Measurements from ENCODE around the gene POFUT2.

The POFUT2 gene

DNA sequence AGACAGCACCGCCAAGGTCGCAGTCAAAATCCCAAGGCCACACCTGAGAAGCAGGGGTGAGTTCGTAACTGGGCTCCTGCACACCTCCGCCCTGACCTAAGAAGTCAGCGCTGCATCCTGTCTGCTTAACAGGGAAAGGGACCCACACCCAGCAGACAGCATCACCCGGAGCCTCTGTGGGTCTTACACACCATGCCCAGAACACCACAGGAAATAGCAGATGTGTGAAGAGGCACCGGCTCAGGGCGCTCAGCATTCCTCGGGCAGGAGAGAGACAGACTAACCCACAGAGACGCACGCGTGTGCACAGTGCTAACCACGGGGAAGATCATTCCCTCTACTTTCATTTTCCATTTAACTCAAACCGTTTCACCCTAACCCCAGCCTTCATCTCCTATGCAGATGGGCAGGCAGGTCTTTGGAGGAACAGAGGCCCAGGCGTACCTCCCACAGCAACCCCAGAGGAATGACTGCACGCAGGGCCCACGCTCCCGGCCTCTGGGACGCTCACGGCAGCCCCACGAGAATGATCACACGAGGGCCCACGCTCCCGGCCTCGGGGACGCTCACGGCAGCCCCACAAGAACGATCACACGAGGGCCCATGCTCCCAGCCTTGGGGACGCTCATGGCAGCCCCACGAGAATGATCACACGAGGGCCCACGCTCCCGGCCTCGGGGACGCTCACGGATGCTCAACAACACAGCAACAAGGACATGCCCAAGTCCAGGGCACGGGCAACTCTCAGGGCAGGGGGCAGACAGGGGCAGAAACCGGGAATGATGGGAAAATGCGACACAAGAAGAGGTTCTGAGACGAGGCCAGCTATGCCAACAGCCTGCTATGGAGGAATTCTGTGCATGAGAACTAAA, 20.9 kb downstream of the POFUT2 start:
- H3K4me3 ChIP-seq (ENCODE audit: insufficient read depth, low read depth, low read length) = no peak overlapping the region
- H3K36me3 ChIP-seq (ENCODE audit: control insufficient read depth, insufficient read depth, low read length) = peaks cover 61% of the 10 kb centered on the region
- H3K27ac ChIP-seq (ENCODE audit: insufficient read depth, low read depth, low read length, poor library complexity, severe bottlenecking) = no peak overlapping the region
- H3K4me1 ChIP-seq (ENCODE audit: control insufficient read depth, insufficient read depth, low read length) = no peaks in the 10 kb centered on the region
- 94 to 95% methylated on average over 41 of the region's 41 CpGs for WGBS, 2 experiments
- H3K27me3 ChIP-seq (ENCODE audit: control insufficient read depth, insufficient read depth, low read length, poor library complexity, severe bottlenecking) = no peaks in the 10 kb centered on the region
- no peaks in the 10 kb centered on the region for H3K9me3 ChIP-seq (ENCODE audit: control insufficient read depth, low read length)

- H3K27ac ChIP-seq (ENCODE audit: insufficient read depth, low read depth, low read length, poor library complexity, severe bottlenecking) = no peak overlapping the region
- no peaks in the 10 kb centered on the region for H3K4me1 ChIP-seq (ENCODE audit: control insufficient read depth, insufficient read depth, low read length)
- H3K9me3 ChIP-seq (ENCODE audit: control insufficient read depth, low read length) = no peaks in the 10 kb centered on the region
- H3K27me3 ChIP-seq (ENCODE audit: control insufficient read depth, insufficient read depth, low read length, poor library complexity, severe bottlenecking) = no peaks in the 10 kb centered on the region
- no peak overlapping the region for H3K4me3 ChIP-seq (ENCODE audit: insufficient read depth, low read depth, low read length)
- WGBS, 2 experiments = 96 to 97% methylated on average over 36 of the region's 36 CpGs
- peaks cover 53% of the 10 kb centered on the region for H3K36me3 ChIP-seq (ENCODE audit: control insufficient read depth, insufficient read depth, low read length)
These were observed 21.8 kb downstream of the POFUT2 start for GRCh38 chr21:45265721-45266517.

GRCh38 chr21:45264912-45265515, 22.7 kb downstream of the POFUT2 start:
- 96 to 97% methylated on average over 34 of the region's 34 CpGs for WGBS, 2 experiments
- H3K27ac ChIP-seq (ENCODE audit: insufficient read depth, low read depth, low read length, poor library complexity, severe bottlenecking) = no peak overlapping the region
- no peaks in the 10 kb centered on the region for H3K4me1 ChIP-seq (ENCODE audit: control insufficient read depth, insufficient read depth, low read length)
- H3K36me3 ChIP-seq (ENCODE audit: control insufficient read depth, insufficient read depth, low read length) = peaks cover 44% of the 10 kb centered on the region
- H3K4me3 ChIP-seq (ENCODE audit: insufficient read depth, low read depth, low read length) = no peak overlapping the region
- H3K27me3 ChIP-seq (ENCODE audit: control insufficient read depth, insufficient read depth, low read length, poor library complexity, severe bottlenecking) = no peaks in the 10 kb centered on the region
- no peaks in the 10 kb centered on the region for H3K9me3 ChIP-seq (ENCODE audit: control insufficient read depth, low read length)

- 95 to 96% methylated on average over 23 of the region's 23 CpGs for WGBS, 2 experiments
- no peaks in the 10 kb centered on the region for H3K27me3 ChIP-seq (ENCODE audit: control insufficient read depth, insufficient read depth, low read length, poor library complexity, severe bottlenecking)
- no peak overlapping the region for H3K27ac ChIP-seq (ENCODE audit: insufficient read depth, low read depth, low read length, poor library complexity, severe bottlenecking)
- H3K4me3 ChIP-seq (ENCODE audit: insufficient read depth, low read depth, low read length) = no peak overlapping the region
- peaks cover 39% of the 10 kb centered on the region for H3K36me3 ChIP-seq (ENCODE audit: control insufficient read depth, insufficient read depth, low read length)
- H3K4me1 ChIP-seq (ENCODE audit: control insufficient read depth, insufficient read depth, low read length) = no peaks in the 10 kb centered on the region
- H3K9me3 ChIP-seq (ENCODE audit: control insufficient read depth, low read length) = no peaks in the 10 kb centered on the region
These were observed 23.4 kb downstream of the POFUT2 start for GRCh38 chr21:45264146-45264911.

DNA sequence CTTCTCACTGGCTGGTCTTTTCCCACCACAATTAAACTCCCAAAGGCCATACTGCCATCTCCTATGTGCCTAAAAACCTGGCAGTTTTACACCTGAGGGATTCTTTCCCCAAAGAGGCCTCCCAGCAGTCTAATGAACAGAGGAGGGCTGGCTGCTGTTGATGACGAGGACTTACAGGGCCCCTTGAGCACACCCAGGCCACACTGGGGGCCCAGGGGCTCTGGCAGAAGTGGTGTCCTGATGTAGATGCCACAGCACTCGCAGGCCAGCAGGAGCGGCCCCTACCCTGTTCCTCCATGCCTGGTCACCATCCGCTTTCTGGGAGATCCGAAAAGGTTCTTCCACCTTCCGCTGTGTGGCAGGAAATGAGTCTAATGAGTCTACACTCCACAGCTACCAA, 24.2 kb downstream of the POFUT2 start:
- peaks cover 39% of the 10 kb centered on the region for H3K36me3 ChIP-seq (ENCODE audit: control insufficient read depth, insufficient read depth, low read length)
- H3K4me3 ChIP-seq (ENCODE audit: insufficient read depth, low read depth, low read length) = no peak overlapping the region
- no peaks in the 10 kb centered on the region for H3K9me3 ChIP-seq (ENCODE audit: control insufficient read depth, low read length)
- WGBS, 2 experiments = 87 to 92% methylated on average over 6 of the region's 6 CpGs
- H3K27ac ChIP-seq (ENCODE audit: insufficient read depth, low read depth, low read length, poor library complexity, severe bottlenecking) = no peak overlapping the region
- H3K4me1 ChIP-seq (ENCODE audit: control insufficient read depth, insufficient read depth, low read length) = no peaks in the 10 kb centered on the region
- no peaks in the 10 kb centered on the region for H3K27me3 ChIP-seq (ENCODE audit: control insufficient read depth, insufficient read depth, low read length, poor library complexity, severe bottlenecking)

GRCh38 chr21:45262616-45263015, 25.1 kb downstream of the POFUT2 start:
- Histone ChIP-seq H3K9me3 (ENCODE audit: control insufficient read depth, low read length) (no peaks in the 10 kb centered on the region), H3K4me1 (ENCODE audit: control insufficient read depth, insufficient read depth, low read length) (peaks cover 5% of the 10 kb centered on the region), H3K27me3 (ENCODE audit: control insufficient read depth, insufficient read depth, low read length, poor library complexity, severe bottlenecking) (no peaks in the 10 kb centered on the region), H3K36me3 (ENCODE audit: control insufficient read depth, insufficient read depth, low read length) (peaks cover 36% of the 10 kb centered on the region), H3K27ac (ENCODE audit: insufficient read depth, low read depth, low read length, poor library complexity, severe bottlenecking) (no peak overlapping the region), H3K4me3 (ENCODE audit: insufficient read depth, low read depth, low read length) (no peak overlapping the region)
- WGBS, 2 experiments = 94 to 95% methylated on average over 11 of the region's 11 CpGs

- 92 to 95% methylated on average over 7 of the region's 7 CpGs for WGBS, 2 experiments
- H3K4me3 ChIP-seq (ENCODE audit: insufficient read depth, low read depth, low read length) = no peak overlapping the region
- H3K4me1 ChIP-seq (ENCODE audit: control insufficient read depth, insufficient read depth, low read length) = peaks cover 10% of the 10 kb centered on the region
- H3K36me3 ChIP-seq (ENCODE audit: control insufficient read depth, insufficient read depth, low read length) = peaks cover 30% of the 10 kb centered on the region
- H3K27ac ChIP-seq (ENCODE audit: insufficient read depth, low read depth, low read length, poor library complexity, severe bottlenecking) = no peak overlapping the region
- H3K9me3 ChIP-seq (ENCODE audit: control insufficient read depth, low read length) = no peaks in the 10 kb centered on the region
- H3K27me3 ChIP-seq (ENCODE audit: control insufficient read depth, insufficient read depth, low read length, poor library complexity, severe bottlenecking) = no peaks in the 10 kb centered on the region
These were observed 25.6 kb downstream of the POFUT2 start for GRCh38 chr21:45262041-45262581.

DNA sequence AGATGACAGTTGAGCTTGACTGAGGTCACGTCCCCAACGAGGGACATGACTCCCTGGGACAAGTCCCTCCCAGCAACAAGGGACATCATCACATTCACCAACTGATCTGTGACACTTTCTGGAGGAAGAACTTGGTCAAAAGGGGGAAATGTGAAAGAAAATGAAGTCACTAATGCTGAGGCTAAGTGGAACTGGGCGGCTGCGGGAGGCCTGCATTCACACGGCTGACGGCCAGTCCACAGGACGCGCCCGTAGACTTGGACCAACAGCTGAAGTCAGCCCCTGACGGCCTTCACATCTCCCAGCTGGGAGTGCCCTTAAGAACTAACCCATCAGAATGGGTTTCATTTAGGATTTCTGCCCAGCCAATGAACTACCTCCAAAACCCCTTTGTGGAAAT, 26.6 kb downstream of the POFUT2 start:
- WGBS, 2 experiments = 94 to 95% methylated on average over 10 of the region's 10 CpGs
- no peaks in the 10 kb centered on the region for H3K9me3 ChIP-seq (ENCODE audit: control insufficient read depth, low read length)
- no peak overlapping the region for H3K4me3 ChIP-seq (ENCODE audit: insufficient read depth, low read depth, low read length)
- peaks cover 20% of the 10 kb centered on the region for H3K4me1 ChIP-seq (ENCODE audit: control insufficient read depth, insufficient read depth, low read length)
- H3K27me3 ChIP-seq (ENCODE audit: control insufficient read depth, insufficient read depth, low read length, poor library complexity, severe bottlenecking) = no peaks in the 10 kb centered on the region
- H3K36me3 ChIP-seq (ENCODE audit: control insufficient read depth, insufficient read depth, low read length) = peaks cover 22% of the 10 kb centered on the region
- no peak overlapping the region for H3K27ac ChIP-seq (ENCODE audit: insufficient read depth, low read depth, low read length, poor library complexity, severe bottlenecking)

- no peaks in the 10 kb centered on the region for H3K9me3 ChIP-seq (ENCODE audit: control insufficient read depth, low read length)
- 81 to 82% methylated on average over 5 of the region's 5 CpGs for WGBS, 2 experiments
- no peaks in the 10 kb centered on the region for H3K27me3 ChIP-seq (ENCODE audit: control insufficient read depth, insufficient read depth, low read length, poor library complexity, severe bottlenecking)
- H3K27ac ChIP-seq (ENCODE audit: insufficient read depth, low read depth, low read length, poor library complexity, severe bottlenecking) = no peak overlapping the region
- peaks cover 20% of the 10 kb centered on the region for H3K4me1 ChIP-seq (ENCODE audit: control insufficient read depth, insufficient read depth, low read length)
- peaks cover 15% of the 10 kb centered on the region for H3K36me3 ChIP-seq (ENCODE audit: control insufficient read depth, insufficient read depth, low read length)
- no peak overlapping the region for H3K4me3 ChIP-seq (ENCODE audit: insufficient read depth, low read depth, low read length)
These were observed 27.4 kb downstream of the POFUT2 start for GRCh38 chr21:45260191-45260825.

Measured in ectodermal cell (in vitro differentiated cells).